ENCODE data around the gene SNRPN.
A peak's percentile ranks its signal among the peaks of the same experiment; 100 is the strongest.
"Not testable (repeated sequence)": the region's sequence is repeated elsewhere in the genome, so short reads cannot be mapped to it uniquely, and the experiment has no call there.

The SNRPN gene

DNA sequence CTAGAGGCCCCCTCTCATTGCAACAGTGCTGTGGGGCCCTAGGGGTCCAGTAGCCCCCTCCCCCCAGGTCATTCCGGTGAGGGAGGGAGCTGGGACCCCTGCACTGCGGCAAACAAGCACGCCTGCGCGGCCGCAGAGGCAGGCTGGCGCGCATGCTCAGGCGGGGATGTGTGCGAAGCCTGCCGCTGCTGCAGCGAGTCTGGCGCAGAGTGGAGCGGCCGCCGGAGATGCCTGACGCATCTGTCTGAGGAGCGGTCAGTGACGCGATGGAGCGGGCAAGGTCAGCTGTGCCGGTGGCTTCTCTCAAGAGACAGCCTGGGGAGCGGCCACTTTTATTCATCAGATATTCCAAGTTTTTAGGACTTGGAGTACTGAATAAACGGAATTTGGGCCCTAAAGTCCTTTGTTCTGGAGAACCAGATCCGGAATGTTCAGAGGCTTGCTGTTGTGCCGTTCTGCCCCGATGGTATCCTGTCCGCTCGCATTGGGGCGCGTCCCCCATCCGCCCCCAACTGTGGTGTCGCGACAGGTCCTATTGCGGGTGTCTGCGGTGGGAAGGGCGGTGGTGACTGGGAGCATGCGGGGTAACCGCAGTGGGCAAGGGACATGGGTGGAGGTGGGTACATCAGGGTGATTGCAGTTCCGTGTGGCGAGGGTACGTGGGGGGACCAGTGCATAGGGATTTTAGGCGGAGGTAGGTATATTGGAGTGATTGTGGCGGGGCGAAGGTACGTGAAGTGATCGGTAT lies at the start of gene SNRPN, which contains the start of gene SNURF:
SNRPN (plus strand) TSS at position 205 of the 748 bp plus-strand sequence. CDS start 19,467 bp downstream, outside the sequence.
SNURF (plus strand) TSS at position 205 of the 748 bp plus-strand sequence; CDS start at position 267, 62 bp downstream.
- DNase-seq, result peak; percentile 63

DNA sequence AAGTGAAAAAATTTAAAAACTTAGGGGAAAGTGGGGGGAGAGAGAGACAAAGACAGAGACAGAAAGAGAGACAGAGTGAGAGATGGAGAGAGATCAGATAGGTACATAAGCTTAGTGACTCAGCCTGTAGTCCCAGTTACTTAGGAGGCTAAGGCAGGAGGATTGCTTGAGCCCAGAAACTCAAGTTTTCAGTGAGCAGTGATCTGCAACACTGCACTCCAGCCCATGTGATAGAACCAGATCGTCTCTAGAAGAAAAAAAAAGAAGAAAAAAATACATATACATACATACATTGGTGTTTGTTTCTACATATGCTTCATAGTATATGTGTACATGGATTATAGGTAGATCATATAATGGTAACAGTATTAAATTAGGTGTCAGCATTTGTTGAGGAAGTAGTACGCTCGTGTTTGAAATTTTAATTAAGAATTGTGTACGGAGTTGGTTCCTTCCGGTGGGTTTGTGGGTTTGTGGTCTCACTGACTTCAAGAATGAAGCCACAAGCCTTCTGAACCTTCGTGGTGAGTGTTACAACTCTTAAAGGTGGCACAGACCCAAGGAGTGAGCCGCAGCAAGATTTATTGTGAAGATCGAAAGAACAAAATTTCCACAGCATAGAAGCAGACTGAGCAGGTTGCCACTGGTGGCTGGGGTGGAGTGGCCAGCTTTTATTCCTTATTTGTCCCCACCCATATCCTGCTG lies 38.3 kb upstream of the SNRPN start:
- DNase-seq, result no peak

DNA sequence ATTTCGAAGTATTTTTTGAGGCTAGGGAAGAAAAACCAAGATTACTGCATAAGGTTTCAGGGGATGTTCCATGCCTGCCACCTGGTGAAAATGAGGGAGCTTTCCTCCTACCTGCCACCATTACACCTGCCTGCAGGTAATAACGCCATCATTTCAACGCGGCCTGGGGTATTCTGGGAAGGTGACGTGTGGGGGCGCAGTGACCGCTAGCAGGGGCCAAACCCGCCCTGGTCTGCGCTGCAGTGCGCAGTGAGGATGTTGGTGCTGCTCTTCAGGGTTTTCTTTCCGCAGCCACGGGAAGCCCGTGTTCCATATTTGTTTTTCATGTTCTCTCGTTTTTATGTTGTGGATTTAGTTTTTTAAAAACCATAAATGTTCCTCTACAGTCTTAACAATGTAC lies 37.4 kb upstream of the SNRPN start:
- DNase-seq, result no peak

DNA sequence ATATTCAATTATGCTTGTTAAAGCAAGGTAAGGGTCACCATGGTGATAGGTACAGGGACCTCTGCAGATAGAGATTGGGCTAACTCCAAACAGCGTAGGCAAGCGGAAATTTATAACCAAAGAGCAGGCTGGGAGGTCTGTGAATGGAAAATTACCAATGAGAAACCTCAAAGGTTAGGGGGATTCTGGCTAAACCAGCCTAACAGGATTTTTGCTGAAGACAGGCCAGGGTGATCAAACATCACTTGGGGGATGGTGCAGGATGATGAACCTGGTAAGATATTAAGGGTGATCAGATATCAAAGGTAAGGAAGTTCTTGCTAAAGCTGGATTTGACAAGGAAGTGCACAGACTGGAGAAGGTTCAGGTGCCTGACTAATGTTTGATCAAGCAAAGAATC lies 35.3 kb upstream of the SNRPN start:
- DNase-seq, result no peak

DNA sequence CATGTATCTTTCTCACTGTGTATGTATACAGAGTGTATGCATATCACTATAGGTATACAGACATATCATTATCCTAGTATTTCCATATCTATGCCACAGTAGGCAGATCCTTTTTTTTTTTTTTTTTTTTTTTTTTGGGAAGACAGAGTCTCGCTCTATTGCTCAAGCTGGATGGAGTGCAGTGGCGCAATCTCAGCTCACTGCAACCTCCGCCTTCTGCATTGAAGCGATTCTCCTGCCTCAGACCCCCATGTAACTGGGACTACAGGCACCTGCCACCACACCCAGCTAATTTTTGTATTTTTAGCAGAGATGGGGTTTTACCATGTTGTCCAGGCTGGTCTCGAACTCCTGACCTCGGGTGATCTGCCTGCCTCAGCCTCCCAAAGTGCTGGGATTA lies 32.0 kb upstream of the SNRPN start:
- not testable (repeated sequence) for DNase-seq

DNA sequence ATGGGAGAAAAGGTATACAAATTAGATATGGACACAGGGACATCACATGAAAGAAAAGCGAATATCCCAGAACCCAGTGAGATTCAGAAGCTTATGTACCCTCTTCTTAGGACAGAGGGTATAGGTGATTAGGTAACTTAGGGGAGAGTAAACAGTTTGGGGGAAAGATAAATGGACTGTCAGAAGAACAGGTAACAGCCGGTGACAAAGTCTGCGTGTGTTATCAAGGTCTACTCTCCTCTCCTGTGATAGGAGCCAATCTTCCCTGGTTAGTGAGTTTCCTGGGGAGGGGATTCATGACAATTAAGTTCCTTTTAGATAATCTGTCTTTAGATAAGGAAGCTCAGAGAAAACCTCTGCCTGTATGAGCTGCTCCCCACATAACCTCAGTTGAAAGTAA lies 30.6 kb upstream of the SNRPN start:
- DNase-seq, result no peak

DNA sequence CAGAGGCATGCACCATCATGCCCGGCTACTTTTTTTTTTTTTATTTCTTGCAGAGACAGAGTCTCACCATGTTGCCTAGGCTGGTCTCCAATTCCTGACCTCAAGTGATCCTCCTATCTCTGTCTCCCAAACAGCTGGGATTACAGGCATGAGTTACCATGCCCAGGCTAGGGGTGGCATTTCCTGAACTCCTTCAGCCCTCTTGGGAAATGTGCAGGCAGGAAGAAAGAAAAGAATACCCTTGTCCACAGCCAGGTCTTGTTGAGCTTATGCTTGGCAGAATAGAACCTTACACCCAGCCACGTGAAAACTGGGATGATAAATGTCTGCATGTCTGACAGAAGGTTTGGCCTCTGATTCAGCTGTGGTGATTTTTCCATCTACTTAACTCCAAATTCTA lies 30.2 kb upstream of the SNRPN start:
- no peak for DNase-seq

DNA sequence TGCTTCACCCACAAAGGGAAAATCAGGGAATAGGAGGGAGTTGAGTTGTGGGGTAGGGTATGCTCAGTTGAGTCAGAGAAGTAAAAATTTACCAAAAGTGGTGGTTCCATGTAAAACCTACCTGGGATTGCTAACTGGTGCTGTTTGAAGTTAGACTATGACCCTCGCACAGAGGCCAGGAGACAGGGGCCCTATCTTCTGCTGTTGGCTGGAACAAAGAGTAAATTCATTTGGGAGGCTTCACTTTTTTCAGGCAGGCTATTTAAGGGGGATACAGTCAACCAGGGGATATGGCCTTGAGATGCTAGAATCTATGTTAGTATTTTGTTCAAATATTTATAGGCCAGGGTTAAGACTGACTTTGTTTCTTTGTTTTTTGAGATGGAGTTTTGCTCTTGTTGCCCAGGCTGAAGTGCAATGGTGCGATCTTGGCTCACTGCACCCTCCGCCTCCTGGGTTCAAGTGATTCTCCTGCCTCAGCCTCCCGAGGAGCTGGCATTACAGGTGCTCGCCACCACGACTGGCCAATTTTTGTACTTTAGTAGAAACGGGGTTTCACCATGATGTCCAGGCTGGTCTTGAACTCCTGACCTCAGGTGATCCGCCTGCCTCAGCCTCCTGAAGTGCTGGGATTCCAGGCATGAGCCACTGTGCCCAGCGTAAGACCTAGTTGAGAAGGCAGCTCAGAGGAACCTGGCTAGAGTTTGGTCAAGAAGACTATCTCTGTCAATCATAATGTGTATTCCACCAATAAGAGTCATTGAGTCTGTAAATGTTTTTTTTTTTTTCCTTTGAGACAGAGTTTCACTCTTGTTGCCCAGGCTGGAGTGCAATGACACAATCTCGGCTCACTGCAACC lies 22.7 kb upstream of the SNRPN start:
- DNase-seq, result not testable (repeated sequence)

DNA sequence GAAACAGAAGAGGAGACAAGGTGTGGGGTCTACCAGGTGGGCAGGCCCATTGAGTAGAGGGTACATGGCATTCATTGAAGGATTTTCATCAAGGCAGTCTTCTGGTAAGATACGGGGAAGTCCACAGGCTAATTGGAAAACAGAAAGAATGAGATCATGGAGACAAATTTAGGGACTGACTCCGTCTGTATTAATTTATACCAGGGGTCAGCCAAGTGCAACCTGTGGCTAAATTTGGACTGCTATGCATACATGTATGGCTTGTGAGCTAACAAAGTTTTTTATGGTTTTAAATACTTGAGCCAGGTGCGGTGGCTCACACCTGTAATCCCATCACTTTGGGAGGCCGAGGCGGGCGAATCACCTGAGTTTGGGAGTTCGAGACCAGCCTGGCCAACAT lies 21.1 kb upstream of the SNRPN start:
- no peak for DNase-seq

DNA sequence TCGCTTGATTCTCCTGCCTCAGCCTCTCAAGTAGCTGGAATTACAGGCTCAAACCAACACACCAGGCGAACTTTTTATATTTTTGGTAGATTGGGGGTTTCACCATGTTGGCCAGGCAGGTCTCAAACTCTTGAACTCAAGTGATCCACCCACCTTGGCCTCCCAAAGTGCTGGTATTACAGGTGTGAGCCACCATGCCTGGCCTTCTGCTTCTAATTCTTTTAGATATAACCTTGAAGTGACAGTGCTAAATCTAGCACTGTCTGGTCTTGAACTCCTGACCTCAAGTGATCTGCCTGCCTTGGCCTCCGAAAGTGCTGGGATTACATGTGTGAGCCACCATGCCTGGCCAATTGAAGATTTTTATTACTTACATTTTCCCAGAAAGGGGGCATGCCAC lies 16.6 kb upstream of the SNRPN start:
- DNase-seq, result not testable (repeated sequence)

DNA sequence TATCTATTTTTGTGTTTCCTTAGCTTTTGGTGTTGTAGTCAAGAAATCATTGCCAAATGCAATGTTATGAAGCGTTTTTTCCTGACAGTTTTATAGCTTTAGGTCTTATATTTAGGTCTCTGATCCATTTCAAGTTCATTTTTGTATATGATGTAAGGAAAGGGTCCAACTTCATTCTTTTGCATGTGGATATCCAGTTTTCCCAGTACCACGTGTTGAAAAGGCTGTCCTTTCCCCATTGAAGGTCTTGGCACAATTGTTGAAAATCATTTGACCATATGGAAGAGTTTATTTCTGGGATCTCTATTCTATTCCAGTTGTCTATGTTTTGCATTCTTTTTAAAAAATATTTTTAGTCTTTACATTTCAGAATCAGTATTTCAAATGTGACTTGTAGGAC lies 14.6 kb upstream of the SNRPN start:
- no peak for DNase-seq

DNA sequence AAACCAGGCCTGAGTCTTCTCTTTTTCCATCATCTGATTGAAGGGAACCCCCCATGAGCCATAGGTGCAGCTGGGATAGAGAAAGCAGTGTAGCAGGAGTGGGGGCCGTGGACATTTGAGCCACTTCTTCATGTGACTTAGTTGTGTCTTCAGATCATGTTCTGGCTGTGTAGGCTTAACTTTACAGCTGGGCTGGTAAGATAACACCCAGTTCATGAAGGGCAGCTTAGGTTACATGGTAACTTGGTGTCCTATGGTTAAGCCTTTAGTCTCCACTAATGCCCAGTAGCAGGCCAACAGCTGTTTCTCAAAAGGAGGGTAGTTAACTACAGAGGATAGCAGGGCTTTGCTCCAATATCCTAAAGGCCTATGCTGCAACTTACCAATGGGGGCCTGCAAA lies 11.4 kb upstream of the SNRPN start:
- no peak for DNase-seq

DNA sequence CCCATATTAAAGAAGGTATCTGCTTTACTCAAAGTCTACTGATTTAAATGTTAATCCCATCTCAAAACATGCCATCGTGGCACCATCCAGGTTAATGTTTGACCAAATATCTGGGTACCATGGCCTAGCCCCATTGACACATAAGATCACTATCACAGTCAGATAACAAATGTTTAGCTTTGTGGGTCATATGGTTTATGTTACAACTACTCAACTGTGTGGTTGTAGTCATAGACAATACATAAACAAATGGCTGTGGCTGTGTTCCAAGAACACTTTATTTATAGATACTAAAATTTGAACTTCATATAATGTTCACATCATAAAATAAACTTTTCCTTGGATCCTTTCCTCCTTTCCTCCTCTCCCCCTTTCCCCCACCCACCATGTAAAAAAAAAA lies 9.8 kb upstream of the SNRPN start:
- DNase-seq, result no peak

DNA sequence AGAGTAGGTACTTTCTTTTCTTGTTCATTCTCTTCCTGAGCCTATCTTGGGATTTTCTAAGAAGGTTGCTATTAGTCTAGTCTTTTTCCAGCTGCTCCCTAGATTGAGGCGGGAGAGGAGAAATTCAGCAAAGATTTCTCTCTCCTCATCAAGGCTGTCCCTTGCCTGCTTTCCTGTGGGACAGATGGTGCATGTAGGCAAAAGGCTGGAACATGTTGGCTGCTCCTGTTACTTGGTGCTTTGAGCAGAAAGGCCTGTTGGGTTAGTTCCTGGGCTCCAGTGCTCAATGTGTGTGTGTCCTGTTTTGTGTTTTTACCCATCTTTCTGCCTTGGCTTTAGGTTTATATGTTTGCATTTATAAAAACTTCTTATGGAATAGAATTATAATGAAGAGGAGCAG lies 9.1 kb upstream of the SNRPN start:
- no peak for DNase-seq

DNA sequence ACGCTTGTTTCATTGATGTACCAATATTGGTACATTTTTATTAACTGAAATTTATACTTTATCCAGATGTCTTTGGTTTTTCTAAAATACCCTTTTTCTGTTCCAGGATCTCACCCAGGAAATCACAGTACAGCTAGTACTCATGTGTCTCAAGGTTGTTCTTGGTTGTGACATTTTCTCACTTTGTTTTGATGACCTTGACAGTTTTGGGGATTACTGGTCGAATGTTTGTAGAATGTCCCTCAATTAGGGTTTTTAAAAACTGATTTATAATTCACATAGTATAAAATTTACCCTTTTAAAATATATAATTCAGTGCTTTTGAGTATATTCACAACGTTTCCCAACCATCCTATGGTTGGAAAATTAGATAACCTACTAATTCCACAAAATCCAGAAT lies 6.3 kb upstream of the SNRPN start:
- DNase-seq, result no peak

DNA sequence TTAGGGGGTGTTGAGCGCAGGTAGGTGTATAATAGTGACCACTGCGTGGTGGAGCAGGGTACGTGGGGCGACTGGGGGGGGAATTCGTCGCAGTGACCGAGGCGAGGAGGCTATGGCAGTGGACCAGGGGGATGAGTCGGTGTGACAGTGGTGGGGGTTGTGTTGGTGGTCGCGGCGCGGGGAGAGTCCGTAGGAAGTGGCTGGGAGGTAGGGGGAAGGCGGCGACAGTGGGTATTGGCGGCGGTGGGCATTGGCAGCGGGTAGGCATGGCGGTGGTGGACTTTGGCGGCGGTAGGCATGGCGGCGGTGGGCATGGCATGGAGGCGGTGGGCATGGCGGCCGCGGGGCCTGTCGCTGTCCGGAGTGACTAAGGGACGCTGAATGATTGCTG lies 739 bp downstream of the SNRPN start:
- no peak for DNase-seq

DNA sequence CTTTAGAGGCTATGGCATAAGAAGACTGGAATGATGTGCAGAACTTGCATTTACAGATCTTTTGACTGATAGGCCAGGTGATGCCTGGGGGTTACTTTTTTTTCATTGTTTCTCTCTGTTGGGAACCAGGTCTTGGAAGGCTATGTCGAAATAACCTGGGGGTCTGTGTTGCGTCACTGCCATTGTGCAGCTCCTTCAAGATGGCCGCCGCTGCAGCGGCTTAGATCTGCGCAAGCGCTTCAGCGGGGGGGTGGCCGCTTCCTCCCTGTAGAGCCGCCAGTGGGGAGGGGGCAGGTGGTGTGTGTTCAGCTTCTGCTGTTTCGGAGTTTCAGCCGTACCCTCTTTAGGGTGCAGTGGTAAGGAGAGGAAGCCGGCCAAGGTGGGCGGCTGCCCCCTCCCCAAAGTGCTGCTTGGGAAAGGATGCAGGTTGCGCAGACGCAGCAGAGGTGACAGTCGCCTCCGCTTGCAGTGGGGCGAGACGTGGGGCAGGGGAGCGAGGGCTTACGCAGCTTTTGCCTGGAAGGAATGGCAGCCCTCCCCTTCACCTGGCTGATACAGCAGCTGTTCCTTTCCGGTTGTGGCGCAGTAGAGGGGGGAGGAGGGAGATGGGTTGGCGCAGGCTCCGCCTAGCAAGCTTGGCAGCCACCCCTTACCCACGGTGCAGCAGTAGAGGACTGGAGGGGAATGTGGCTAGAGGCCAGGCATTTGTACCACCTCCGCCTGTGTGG lies 1.5 kb downstream of the SNRPN start:
- peak; percentile 62 for DNase-seq

DNA sequence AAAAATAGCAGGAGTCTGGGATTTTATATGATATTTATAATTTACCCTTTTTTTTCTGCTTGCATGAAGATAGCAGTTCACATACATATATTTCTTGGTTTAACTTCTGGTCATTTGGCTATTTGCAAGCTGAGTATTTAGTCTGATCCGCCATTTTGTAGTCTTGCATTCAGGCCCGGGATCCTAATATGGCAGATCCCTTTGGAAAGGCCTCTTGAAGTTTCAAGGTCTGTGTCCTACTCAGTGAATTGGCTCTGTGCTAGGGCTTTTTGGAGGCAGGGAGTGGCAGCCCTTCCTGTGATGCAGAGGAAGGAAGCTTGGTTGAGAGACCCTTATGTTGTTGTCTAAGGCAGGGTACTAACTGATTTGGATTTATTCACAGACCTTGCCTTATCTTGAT lies 2.9 kb downstream of the SNRPN start:
- DNase-seq, result no peak

DNA sequence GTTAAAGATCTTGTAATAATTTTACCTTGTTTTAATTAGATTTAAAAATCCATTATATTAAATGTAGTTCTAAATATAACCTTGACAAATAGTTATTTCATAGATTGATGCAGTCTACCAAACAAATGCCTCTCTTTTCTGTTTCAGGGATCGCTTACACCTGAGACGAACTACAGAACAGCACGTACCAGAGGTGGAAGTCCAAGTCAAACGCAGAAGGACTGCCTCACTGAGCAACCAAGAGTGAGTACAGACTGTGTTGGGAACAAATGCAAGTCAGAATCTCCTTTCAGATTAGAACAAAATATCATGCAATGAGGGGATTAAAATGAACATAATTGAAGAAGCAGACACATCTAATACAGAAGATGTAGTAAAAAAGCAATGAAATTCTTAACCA lies 7.2 kb downstream of the SNRPN start:
- DNase-seq, result no peak

DNA sequence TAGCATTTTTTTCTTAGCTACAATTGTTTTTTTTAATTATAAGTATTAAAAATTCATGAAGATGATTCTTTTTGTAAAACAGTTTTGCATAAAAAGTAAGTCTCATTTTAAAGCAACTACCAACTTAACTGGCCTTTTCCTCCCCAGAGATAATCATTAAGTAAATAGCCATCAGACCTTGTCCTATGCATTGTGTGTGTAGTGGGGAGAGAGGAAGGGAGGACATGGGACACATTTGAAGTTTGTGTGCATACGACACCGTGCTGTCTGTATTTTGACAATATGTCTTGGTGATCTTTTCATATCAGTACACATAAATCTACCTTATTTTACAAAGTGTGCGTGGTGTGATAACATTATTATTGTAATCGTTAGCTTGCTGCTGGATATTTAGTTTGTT lies 8.1 kb downstream of the SNRPN start:
- no peak for DNase-seq

DNA sequence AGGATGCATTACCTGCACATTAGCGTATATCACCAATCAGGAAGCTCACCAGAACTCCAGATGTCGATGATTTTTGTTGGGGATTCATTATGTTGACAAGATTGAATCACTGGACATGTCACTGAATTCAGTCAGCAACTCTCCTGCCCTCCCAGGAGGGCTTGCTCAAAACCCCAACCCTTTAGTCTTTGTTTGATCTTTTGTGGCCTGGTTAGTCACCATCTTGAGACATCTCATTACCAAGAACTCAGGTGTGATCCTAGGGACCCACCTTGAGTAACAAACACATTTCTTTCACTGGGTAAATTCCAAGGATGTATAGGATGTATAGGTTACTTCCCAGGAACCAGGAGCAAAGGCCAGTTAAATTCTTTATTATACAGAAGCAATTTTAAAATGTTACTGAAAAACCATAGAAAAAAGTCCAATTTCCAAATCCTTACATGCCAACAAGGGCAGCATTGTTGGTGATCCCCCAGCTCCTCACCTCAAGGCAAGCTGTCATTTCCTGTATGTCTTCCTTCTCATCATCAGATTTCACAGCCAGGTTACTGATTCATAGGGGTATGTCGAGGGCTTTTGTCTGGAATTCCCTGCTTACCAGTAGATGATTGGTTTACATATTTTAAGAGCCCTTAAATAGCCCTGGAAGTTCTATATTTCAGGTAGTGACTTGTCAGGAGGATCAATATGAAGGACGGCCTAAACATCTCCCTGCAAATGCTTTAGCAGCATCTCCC lies 11.7 kb downstream of the SNRPN start:
- DNase-seq, result no peak

DNA sequence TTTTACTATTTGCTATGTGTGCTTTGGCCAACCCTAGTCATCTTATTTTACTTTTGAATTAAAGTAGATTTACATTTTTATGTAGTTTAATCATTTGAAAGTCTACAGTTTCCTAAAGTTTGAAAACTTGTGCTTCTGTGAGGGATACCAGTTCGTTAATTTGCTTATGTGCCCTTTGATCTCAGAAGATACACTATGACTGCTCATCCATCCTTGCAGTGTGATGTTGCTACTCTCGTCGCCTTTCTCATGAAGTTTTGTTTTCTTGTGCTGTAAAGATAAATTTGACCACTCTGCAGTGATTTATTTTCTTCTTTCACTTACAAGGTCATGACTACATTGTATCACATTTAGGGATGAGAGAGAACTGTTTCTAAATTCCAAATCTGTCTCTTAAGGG lies 16.3 kb downstream of the SNRPN start:
- no peak for DNase-seq

Measured in suppressor macrophage treated with lipopolysaccharide for 4 hours (primary cell).